ENCODE data around the gene CEP131.

Gene CEP131

GRCh38 chr17:81253358-81254131 lies 30.8 kb upstream of the CEP131 start (continued):
- no peak for TF ChIP-seq ZNF423 (tag by site-specific recombination; IDR thresholded peaks at IDR 0.05)
- peak; percentile 76 for TF ChIP-seq KLF8 (tag by site-specific recombination; IDR thresholded peaks at IDR 0.05)
- no peak for TF ChIP-seq ZNF571 (tag by site-specific recombination; IDR thresholded peaks at IDR 0.05)
- TF ChIP-seq KLF1 (tag by site-specific recombination; IDR thresholded peaks at IDR 0.05), result peak; percentile 36; the same call in 1 of the 2 replicates
- TF ChIP-seq, protein P1, sequence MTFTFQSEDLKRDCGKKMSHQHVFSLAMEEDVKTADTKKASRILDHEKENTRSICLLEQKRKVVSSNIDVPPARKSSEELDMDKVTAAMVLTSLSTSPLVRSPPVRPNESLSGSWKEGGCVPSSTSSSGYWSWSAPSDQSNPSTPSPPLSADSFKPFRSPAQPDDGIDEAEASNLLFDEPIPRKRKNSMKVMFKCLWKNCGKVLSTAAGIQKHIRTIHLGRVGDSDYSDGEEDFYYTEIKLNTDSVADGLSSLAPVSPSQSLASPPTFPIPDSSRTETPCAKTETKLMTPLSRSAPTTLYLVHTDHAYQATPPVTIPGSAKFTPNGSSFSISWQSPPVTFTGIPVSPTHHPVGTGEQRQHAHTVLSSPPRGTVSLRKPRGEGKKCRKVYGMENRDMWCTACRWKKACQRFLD (tag by site-specific recombination; IDR thresholded peaks at IDR 0.05), result no peak; the same call in 1 of the 2 replicates
- TF ChIP-seq, protein P2, sequence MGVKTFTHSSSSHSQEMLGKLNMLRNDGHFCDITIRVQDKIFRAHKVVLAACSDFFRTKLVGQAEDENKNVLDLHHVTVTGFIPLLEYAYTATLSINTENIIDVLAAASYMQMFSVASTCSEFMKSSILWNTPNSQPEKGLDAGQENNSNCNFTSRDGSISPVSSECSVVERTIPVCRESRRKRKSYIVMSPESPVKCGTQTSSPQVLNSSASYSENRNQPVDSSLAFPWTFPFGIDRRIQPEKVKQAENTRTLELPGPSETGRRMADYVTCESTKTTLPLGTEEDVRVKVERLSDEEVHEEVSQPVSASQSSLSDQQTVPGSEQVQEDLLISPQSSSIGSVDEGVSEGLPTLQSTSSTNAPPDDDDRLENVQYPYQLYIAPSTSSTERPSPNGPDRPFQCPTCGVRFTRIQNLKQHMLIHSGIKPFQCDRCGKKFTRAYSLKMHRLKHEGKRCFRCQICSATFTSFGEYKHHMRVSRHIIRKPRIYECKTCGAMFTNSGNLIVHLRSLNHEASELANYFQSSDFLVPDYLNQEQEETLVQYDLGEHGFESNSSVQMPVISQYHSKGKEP (tag by site-specific recombination; IDR thresholded peaks at IDR 0.05), result no peak
- TF ChIP-seq ZNF585B (tag by site-specific recombination; IDR thresholded peaks at IDR 0.05), result peak; percentile 34; the same call in 1 of the 2 replicates
- TF ChIP-seq EGR2 (tag by site-specific recombination; IDR thresholded peaks at IDR 0.05; ENCODE audit: low read depth), result no peak
- TF ChIP-seq ZNF473 (tag by site-specific recombination; IDR thresholded peaks at IDR 0.05), result no peak
- TF ChIP-seq ZNF132 (tag by site-specific recombination; IDR thresholded peaks at IDR 0.05; ENCODE audit: borderline replicate concordance), result no peak
- no peak; the same call in 1 of the 2 replicates for TF ChIP-seq ZNF777 (tag by site-specific recombination; IDR thresholded peaks at IDR 0.05; ENCODE audit: borderline replicate concordance)
- TF ChIP-seq, protein P3, sequence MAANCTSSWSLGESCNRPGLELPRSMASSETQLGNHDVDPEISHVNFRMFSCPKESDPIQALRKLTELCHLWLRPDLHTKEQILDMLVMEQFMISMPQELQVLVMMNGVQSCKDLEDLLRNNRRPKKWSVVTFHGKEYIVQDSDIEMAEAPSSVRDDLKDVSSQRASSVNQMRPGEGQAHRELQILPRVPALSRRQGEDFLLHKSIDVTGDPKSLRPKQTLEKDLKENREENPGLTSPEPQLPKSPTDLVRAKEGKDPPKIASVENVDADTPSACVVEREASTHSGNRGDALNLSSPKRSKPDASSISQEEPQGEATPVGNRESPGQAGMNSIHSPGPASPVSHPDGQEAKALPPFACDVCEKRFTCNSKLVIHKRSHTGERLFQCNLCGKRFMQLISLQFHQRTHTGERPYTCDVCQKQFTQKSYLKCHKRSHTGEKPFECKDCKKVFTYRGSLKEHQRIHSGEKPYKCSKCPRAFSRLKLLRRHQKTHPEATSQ (tag by site-specific recombination; IDR thresholded peaks at IDR 0.05), result peak; percentile 75; the same call in 1 of the 2 replicates
- TF ChIP-seq OSR2 (tag by site-specific recombination; IDR thresholded peaks at IDR 0.05), result no peak
- TF ChIP-seq ZNF18 (tag by site-specific recombination; IDR thresholded peaks at IDR 0.05), result peak; percentile 19; the same call in 1 of the 2 replicates
- TF ChIP-seq, protein P4, sequence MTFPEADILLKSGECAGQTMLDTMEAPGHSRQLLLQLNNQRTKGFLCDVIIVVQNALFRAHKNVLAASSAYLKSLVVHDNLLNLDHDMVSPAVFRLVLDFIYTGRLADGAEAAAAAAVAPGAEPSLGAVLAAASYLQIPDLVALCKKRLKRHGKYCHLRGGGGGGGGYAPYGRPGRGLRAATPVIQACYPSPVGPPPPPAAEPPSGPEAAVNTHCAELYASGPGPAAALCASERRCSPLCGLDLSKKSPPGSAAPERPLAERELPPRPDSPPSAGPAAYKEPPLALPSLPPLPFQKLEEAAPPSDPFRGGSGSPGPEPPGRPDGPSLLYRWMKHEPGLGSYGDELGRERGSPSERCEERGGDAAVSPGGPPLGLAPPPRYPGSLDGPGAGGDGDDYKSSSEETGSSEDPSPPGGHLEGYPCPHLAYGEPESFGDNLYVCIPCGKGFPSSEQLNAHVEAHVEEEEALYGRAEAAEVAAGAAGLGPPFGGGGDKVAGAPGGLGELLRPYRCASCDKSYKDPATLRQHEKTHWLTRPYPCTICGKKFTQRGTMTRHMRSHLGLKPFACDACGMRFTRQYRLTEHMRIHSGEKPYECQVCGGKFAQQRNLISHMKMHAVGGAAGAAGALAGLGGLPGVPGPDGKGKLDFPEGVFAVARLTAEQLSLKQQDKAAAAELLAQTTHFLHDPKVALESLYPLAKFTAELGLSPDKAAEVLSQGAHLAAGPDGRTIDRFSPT (tag by site-specific recombination; IDR thresholded peaks at IDR 0.05), result peak; percentile 84; the same call in 1 of the 2 replicates
- TF ChIP-seq ZNF174 (tag by site-specific recombination; IDR thresholded peaks at IDR 0.05), result no peak
- TF ChIP-seq YY2 (tag by site-specific recombination; IDR thresholded peaks at IDR 0.05), result peak; percentile 89
- TF ChIP-seq SP3 (tag by site-specific recombination; IDR thresholded peaks at IDR 0.05), result no peak
- 0 out of 2 replicates have a peak, but pooled peaks have one; percentile 33 for TF ChIP-seq ZNF302 (tag by site-specific recombination; IDR thresholded peaks at IDR 0.05; ENCODE audit: low read depth)
- no peak for TF ChIP-seq ZNF610 (tag by site-specific recombination; IDR thresholded peaks at IDR 0.05; ENCODE audit: borderline replicate concordance)
- TF ChIP-seq ZNF10 (tag by site-specific recombination; IDR thresholded peaks at IDR 0.05), result peak; percentile 98; the same call in 1 of the 2 replicates
- TF ChIP-seq ZBTB7A (tag by site-specific recombination; IDR thresholded peaks at IDR 0.05; ENCODE audit: low read depth), result peak; percentile 96
- peak; percentile 40; the same call in 1 of the 2 replicates for TF ChIP-seq BCL11B (tag by site-specific recombination; IDR thresholded peaks at IDR 0.05; ENCODE audit: low read depth)
- peak; percentile 71; the same call in 1 of the 2 replicates for TF ChIP-seq ZBTB17 (tag by site-specific recombination; IDR thresholded peaks at IDR 0.05)
- peak; percentile 82; the same call in 1 of the 2 replicates for TF ChIP-seq ZNF354C (tag by site-specific recombination; IDR thresholded peaks at IDR 0.05; ENCODE audit: borderline replicate concordance, low read depth)
- peak; percentile 98 for TF ChIP-seq ZNF654 (tag by site-specific recombination; IDR thresholded peaks at IDR 0.05; ENCODE audit: low read depth)
- TF ChIP-seq ZNF830 (tag by site-specific recombination; IDR thresholded peaks at IDR 0.05; ENCODE audit: low read depth), result no peak
- peak; percentile 64 for TF ChIP-seq SCRT1 (tag by site-specific recombination; IDR thresholded peaks at IDR 0.05; ENCODE audit: borderline replicate concordance)
- no peak for TF ChIP-seq ZNF221 (tag by site-specific recombination; IDR thresholded peaks at IDR 0.05; ENCODE audit: borderline replicate concordance)
- peak; percentile 80; the same call in 1 of the 2 replicates for TF ChIP-seq ZNF837 (tag by site-specific recombination; IDR thresholded peaks at IDR 0.05)
- no peak for TF ChIP-seq ZNF394 (tag by site-specific recombination; IDR thresholded peaks at IDR 0.05; ENCODE audit: borderline replicate concordance)
- no peak for TF ChIP-seq ZNF138 (tag by site-specific recombination; IDR thresholded peaks at IDR 0.05; ENCODE audit: borderline replicate concordance)
